ENCODE measurements around the gene MAP3K10. TPM values are rescaled to one million over a fixed set of nuclear protein-coding genes. Genes with fewer than 3 reads are reported as not detected.

The MAP3K10 gene
- total RNA-seq, 1 donor from 2014 or later: 5.1 TPM

GRCh38 chr19:40174092-40174491 is 17.1 kb upstream of the MAP3K10 start:
- DNase-seq: no peak

GRCh38 chr19:40175820-40176219 is 15.4 kb upstream of the MAP3K10 start:
- no peak for DNase-seq

GRCh38 chr19:40177286-40178070 is 13.7 kb upstream of the MAP3K10 start:
- DNase-seq: no peak

GRCh38 chr19:40178756-40179155 is 12.5 kb upstream of the MAP3K10 start:
- no peak for DNase-seq

- no peak for DNase-seq
Measured at GRCh38 chr19:40184273-40184672, 7.0 kb upstream of the MAP3K10 start.

GRCh38 chr19:40191836-40192646 is 815 bp downstream of the MAP3K10 start:
- DNase-seq: peak; percentile 20

GRCh38 chr19:40192758-40193586 is 1.7 kb downstream of the MAP3K10 start:
- no peak for DNase-seq

GRCh38 chr19:40193587-40193849 is 2.3 kb downstream of the MAP3K10 start:
- no peak for DNase-seq

GRCh38 chr19:40198272-40198990 is 7.2 kb downstream of the MAP3K10 start:
- no peak for DNase-seq

- DNase-seq: no peak
Measured at GRCh38 chr19:40200341-40201099, 9.3 kb downstream of the MAP3K10 start.

GRCh38 chr19:40204381-40204780 is 13.2 kb downstream of the MAP3K10 start:
- no peak for DNase-seq

- no peak for DNase-seq
Measured at GRCh38 chr19:40205760-40206159, 14.5 kb downstream of the MAP3K10 start.

- DNase-seq: no peak
Measured at GRCh38 chr19:40208602-40209001, 17.4 kb downstream of the MAP3K10 start.

- DNase-seq: no peak
Measured at GRCh38 chr19:40210889-40211288, 19.7 kb downstream of the MAP3K10 start.

GRCh38 chr19:40213251-40213829 is 22.1 kb downstream of the MAP3K10 start:
- DNase-seq: no peak

GRCh38 chr19:40213882-40214570 is 22.8 kb downstream of the MAP3K10 start:
- no peak for DNase-seq

- no peak for DNase-seq
Measured at GRCh38 chr19:40214936-40215335, 23.7 kb downstream of the MAP3K10 start.

- peak; percentile 66 for DNase-seq
Measured at GRCh38 chr19:40216013-40216776, 25.0 kb downstream of the MAP3K10 start.

- DNase-seq: no peak
Measured at GRCh38 chr19:40216777-40217026, 25.5 kb downstream of the MAP3K10 start.

Data from tongue (tissue), 2 donors.